Activated naive CD4-positive, alpha-beta T cell treated with anti-CD3 and anti-CD28 coated beads, Interleukin-2, amount 50 U/mL, for 72 hours (primary cell): ENCODE data around the gene GLYR1. TPM values are rescaled to one million over a fixed set of nuclear protein-coding genes. Genes with fewer than 3 reads are reported as not detected.
A peak's percentile ranks its signal among the peaks of the same experiment; 100 is the strongest.

Experiments
- ATAC-seq, 2 donors: fragments of 150-1000 bp; cut with Tn5 transposase; 2 replicates each; pipeline ENCODE4 v1.10.0; 2021; ENCODE audit warnings: mild to moderate bottlenecking in 2 of 2, moderate library complexity in 2 of 2
- DNase-seq, 2 donors: peaks; one replicate each; pipeline ENCODE4 v3.0.0; 2021 to 2022; ENCODE audit warnings: low spot score in 2 of 2
- H3K27ac Mint-ChIP-seq, 2 donors: one replicate each; pipeline ENCODE4 v1.8.0; 2022; ENCODE audit warnings: mild to moderate bottlenecking in 2 of 2, mixed read lengths in 2 of 2
- H3K36me3 Mint-ChIP-seq, 2 donors: one replicate each; pipeline ENCODE4 v1.8.0; 2022; ENCODE audit warnings: mixed read lengths in 2 of 2
- H3K9me3 Mint-ChIP-seq, 2 donors: one replicate each; pipeline ENCODE4 v1.8.0; 2022; ENCODE audit warnings: mixed read lengths in 2 of 2
- total RNA-seq, 2 donors: library from RNA; stranded (reverse); gene quantifications; one replicate each; pipeline ENCODE4 v1.2.3, GENCODE V29; 2022

The GLYR1 gene
- total RNA-seq, 2 donors from 2014 or later, result 70.3 to 80.9 TPM

DNA sequence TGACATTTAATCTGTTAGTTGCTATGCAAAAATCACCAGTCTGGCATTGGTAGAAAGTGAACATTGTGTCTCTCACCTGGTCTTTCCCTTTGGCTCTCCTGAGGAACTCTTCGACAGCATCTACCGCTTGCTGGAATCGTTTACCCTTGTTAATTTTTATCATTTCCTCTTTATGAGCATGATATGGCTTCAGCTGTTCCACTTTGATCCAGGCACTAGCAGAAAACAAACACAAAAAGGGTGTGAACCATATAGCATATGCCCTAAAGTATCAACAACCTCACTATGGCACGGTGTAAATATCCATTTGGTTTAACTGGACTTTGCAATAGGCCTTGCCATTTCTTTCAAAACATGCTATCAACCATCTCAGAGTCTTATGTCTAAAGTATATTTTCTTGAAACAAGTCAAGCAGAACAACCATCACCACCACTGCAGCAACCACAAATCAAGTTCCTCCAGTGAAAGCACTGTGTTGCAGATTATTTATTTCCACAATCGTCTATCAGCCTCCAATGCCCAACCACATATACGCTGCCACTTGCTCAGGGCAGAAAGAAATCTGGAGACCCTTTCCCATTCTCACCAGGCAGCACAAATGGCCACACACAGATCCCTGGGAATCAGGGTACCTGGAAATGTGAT lies 14.3 kb downstream of the GLYR1 start:
- DNase-seq, result no peak
- no peak for ATAC-seq
- no peaks in the 10 kb centered on the region for H3K9me3 Mint-ChIP-seq
- H3K27ac Mint-ChIP-seq, result peak overlapping the region in 1 of 2 donors; percentile 94
- H3K36me3 Mint-ChIP-seq, result no peaks in the 10 kb centered on the region

- Mint-ChIP-seq H3K9me3 (no peaks in the 10 kb centered on the region), H3K36me3 (no peaks in the 10 kb centered on the region), H3K27ac (peak overlapping the region in 1 of 2 donors; percentile 55)
- ATAC-seq (no peak), DNase-seq (no peak)
Observed at GRCh38 chr16:4831616-4832015, 15.5 kb downstream of the GLYR1 start.

- H3K36me3 Mint-ChIP-seq, result no peaks in the 10 kb centered on the region
- no peaks in the 10 kb centered on the region for H3K9me3 Mint-ChIP-seq
- DNase-seq, result no peak
- ATAC-seq, result no peak
- H3K27ac Mint-ChIP-seq, result no peak overlapping the region
Observed at GRCh38 chr16:4830408-4830807, 16.7 kb downstream of the GLYR1 start.

- Mint-ChIP-seq H3K27ac (no peak overlapping the region), H3K36me3 (no peaks in the 10 kb centered on the region), H3K9me3 (no peaks in the 10 kb centered on the region)
- ATAC-seq, result no peak
- no peak for DNase-seq
Observed at GRCh38 chr16:4828567-4829321, 18.3 kb downstream of the GLYR1 start.

DNA sequence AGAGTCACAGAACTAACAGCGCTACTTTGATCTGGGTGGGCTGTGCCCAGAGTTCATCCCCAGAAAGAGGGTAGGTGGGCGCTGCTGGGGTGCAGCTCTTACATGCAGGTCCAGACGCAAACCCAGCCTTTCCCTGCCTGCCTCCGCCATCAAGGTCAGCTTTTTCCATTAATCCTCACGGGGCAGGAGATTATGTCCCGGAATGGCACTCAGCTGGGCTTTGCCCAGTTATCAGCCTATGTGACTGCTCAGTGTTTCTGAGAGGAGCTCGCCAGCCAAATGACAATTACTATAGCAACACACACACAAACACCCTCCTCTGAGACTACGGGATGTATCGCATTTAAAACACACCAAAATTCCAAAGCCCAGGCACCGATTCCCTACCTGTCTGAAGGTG lies 20.1 kb downstream of the GLYR1 start:
- Mint-ChIP-seq H3K36me3 (no peaks in the 10 kb centered on the region), H3K27ac (no peak overlapping the region), H3K9me3 (no peaks in the 10 kb centered on the region)
- ATAC-seq, result no peak
- DNase-seq, result no peak

DNA sequence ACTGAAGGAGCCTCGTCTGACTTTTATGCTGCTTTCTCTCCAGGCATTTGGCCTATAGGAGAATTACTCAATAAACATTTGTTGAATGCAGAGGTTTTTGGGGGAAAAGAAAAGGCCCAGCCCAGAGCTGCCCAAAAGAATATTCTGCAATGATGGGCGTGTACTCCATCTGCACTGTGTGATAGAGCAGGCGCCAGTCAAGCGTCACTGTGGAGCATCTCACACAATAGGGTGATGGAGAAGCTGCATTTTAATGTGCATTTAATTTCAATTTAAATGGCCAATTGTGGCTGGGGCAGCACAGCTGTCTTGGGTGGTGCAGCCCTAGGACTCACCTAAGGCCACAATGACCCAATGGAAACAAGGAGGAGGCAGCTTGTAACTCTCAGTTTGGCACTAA lies 20.6 kb downstream of the GLYR1 start:
- no peaks in the 10 kb centered on the region for H3K36me3 Mint-ChIP-seq
- ATAC-seq (no peak), DNase-seq (no peak)
- H3K9me3 Mint-ChIP-seq, result no peaks in the 10 kb centered on the region
- H3K27ac Mint-ChIP-seq, result no peak overlapping the region

DNA sequence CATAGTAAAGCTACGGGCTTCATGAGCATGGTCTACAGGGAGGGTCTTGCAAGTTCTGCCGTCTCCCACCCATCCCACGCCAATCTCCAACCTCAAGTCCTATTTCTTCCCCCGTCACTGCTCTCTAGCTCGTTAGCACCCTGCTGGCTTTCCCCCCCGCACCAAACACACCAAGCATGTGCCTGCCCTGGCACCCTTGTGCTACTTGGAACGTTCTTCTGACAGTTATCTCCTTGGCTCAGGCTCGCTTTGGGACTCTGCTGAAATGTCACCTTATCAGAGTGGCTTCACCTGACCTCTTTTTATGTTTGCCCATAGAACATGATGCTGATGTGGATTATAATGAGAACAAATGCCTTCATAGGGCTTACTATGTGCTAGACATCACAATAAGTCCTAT lies 21.9 kb downstream of the GLYR1 start:
- DNase-seq (no peak), ATAC-seq (no peak)
- no peaks in the 10 kb centered on the region for H3K9me3 Mint-ChIP-seq
- peak overlapping the region in 1 of 2 donors; percentile 23 for H3K27ac Mint-ChIP-seq
- H3K36me3 Mint-ChIP-seq, result no peaks in the 10 kb centered on the region

- H3K9me3 Mint-ChIP-seq, result no peaks in the 10 kb centered on the region
- DNase-seq (no peak), ATAC-seq (no peak)
- peak overlapping the region; percentile 52 to 79 for H3K27ac Mint-ChIP-seq
- H3K36me3 Mint-ChIP-seq, result peaks cover 6 to 7% of the 10 kb centered on the region in 2 donors
Observed at GRCh38 chr16:4820652-4821051, 26.4 kb downstream of the GLYR1 start.

GRCh38 chr16:4814542-4815173 lies 32.4 kb downstream of the GLYR1 start:
- ATAC-seq (no peak), DNase-seq (no peak)
- H3K9me3 Mint-ChIP-seq, result no peaks in the 10 kb centered on the region
- H3K27ac Mint-ChIP-seq, result no peak overlapping the region
- peaks cover 7 to 11% of the 10 kb centered on the region in 2 donors for H3K36me3 Mint-ChIP-seq

DNA sequence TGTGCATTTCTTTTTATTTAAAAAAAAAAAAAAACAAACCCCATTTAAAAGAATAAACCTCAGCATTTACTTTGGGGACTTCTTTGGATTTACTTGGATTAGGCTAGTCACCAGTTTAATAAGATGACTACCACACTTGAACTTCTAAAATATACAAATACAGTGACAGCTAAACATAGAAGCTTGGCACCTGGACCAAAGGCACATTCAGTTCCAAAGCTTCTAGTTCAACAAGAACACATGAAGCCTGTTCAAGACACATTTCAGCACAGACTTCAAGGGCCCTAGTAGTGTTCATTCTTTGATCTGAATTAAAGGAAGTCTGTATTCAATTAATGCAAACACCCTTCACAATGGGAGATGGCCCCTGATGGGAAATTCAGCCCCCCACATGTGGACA lies 33.0 kb downstream of the GLYR1 start:
- DNase-seq (no peak), ATAC-seq (no peak)
- H3K9me3 Mint-ChIP-seq, result no peaks in the 10 kb centered on the region
- H3K36me3 Mint-ChIP-seq, result peaks cover 7 to 11% of the 10 kb centered on the region in 2 donors
- peak overlapping the region in 1 of 2 donors; percentile 60 for H3K27ac Mint-ChIP-seq

DNA sequence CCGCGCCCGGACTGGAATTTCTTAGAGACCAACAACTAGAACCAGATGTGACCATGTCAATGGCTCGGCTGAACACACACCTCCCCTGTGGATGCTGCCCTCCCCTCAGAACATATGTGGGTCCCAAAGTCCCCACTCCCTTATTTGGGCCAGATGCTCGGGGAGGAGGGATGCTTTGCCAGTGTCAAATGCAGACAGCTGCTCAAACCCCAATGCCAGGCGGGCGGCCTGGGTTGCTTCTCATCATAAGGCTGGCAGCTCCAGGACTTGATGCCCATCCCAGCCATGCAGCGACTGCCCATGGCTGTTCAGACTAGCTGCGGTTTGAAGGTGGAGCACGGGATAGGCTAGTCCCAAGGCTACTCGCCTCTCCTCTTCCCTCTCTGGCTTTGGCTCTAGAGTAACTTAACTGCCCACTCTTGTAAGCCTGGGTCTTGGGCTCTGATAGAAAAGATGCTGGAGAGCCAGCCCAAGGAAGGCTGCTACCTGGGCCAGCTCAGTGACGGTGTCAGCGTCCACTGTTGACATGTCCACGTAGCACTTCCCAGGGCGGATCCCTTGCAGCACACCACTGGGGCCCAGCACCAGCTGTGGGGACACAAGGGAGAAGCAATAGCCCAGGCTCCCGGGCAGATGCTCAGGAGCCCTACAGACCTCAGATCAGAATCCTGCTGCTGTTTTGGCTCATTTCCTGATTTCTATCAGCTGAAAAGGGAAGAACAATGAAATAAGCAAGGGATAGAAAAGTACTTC lies 33.7 kb downstream of the GLYR1 start:
- ATAC-seq (no peak), DNase-seq (no peak)
- Mint-ChIP-seq H3K36me3 (peaks cover 3 to 11% of the 10 kb centered on the region in 2 donors), H3K9me3 (no peaks in the 10 kb centered on the region), H3K27ac (no peak overlapping the region)

GRCh38 chr16:4811773-4812172 lies 35.3 kb downstream of the GLYR1 start:
- DNase-seq (no peak), ATAC-seq (no peak)
- no peaks in the 10 kb centered on the region for H3K9me3 Mint-ChIP-seq
- H3K27ac Mint-ChIP-seq, result peak overlapping the region in 1 of 2 donors; percentile 26
- H3K36me3 Mint-ChIP-seq, result peaks cover 5 to 6% of the 10 kb centered on the region in 2 donors

DNA sequence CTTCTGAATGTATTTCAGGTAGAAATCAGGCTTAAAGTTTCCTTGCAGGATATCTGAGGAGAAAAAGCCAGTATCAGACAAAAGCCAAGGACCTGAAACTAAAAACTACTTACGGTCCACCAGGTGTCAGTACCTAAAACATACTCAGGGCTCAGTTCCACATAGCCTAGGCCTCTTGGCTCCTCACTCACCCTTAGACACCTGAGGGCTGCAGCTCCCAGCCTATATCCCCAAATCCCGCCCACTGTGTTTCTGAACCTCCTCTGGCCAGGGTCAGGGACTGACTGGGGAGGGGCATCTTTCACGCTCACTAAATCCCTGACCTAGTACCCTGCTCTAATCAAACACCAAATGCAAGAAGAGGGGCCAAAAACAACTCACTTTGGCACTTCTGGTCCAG lies 35.8 kb downstream of the GLYR1 start:
- Mint-ChIP-seq H3K36me3 (peaks cover 5 to 6% of the 10 kb centered on the region in 2 donors), H3K9me3 (no peaks in the 10 kb centered on the region), H3K27ac (peak overlapping the region in 1 of 2 donors; percentile 26)
- ATAC-seq (no peak), DNase-seq (no peak)

GRCh38 chr16:4806280-4806679 lies 40.8 kb downstream of the GLYR1 start:
- no peaks in the 10 kb centered on the region for H3K9me3 Mint-ChIP-seq
- DNase-seq, result no peak
- peak overlapping the region in 1 of 2 donors; percentile 54 for H3K27ac Mint-ChIP-seq
- H3K36me3 Mint-ChIP-seq, result peaks cover 0 to 6% of the 10 kb centered on the region in 2 donors
- no peak for ATAC-seq

GRCh38 chr16:4805231-4805630 lies 41.9 kb downstream of the GLYR1 start:
- H3K36me3 Mint-ChIP-seq, result peaks cover 0 to 6% of the 10 kb centered on the region in 2 donors

DNA sequence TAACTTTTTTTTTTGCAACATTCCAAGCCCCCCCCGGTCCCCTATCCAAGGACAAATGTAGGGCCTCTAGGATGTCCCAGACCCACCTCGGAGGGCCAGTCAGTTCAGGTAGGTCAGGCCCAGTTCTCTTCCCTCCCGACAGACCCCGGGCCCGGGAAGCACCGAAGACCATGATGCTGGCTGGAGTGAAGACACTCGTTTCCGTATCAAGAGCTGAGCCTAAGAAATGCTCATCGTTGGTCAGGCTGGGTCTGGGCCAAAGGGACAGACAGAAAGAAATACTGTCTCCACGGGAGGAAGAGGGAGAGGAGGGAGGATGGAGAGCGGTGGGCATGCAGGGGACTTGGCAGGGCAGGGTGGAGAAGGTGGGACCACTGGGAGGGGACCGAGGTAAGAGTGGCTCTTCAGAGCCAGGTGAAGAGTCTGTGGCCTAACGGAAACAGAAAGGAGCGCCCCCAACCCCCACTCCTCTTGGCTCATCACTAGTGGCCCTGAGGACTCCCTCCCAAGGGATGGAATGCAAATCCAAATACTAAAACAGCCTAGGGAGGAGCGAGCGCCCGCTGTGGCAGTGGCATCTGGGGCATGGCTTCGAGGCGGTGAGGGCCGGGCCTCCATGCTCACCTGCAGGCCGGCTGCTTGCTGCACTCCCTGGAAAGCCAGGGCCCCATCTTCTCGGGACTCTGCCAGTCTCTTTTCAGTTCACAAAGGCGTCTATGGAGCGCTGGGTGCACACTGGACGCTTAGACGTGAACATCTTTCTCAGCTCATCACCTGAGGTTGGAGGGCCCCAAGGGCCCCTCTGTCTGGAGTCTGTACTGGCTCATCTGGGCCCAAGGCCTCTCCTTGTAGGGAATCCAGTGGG lies 43.0 kb downstream of the GLYR1 start:
- Mint-ChIP-seq H3K36me3 (peaks cover 0 to 6% of the 10 kb centered on the region in 2 donors), H3K27ac (no peak overlapping the region), H3K9me3 (no peaks in the 10 kb centered on the region)
- DNase-seq (no peak), ATAC-seq (no peak)

More at GRCh38 chr16:4805231-4805630, 41.9 kb downstream of the GLYR1 start:
- H3K27ac Mint-ChIP-seq, result no peak overlapping the region
- no peak for DNase-seq
- ATAC-seq, result no peak
- H3K9me3 Mint-ChIP-seq, result no peaks in the 10 kb centered on the region
